Endothelial cell of umbilical vein (primary cell): ENCODE results near the gene BID.

Source experiments
- CTCF ChIP-seq, 2 donors: IDR thresholded peaks; 1 replicate in 1 of 2; 2 replicates in 1 of 2; pipeline ENCODE4 v1.5.1; 2011; ENCODE audit warnings: low read length in 2 of 2, mild to moderate bottlenecking in 2 of 2, moderate library complexity in 2 of 2, control low read depth in 1 of 2, inconsistent platforms in 1 of 2, low read depth in 1 of 2; ENCODE audit not compliant: insufficient read depth in 1 of 2; ENCODE audit errors: extremely low read depth in 1 of 2
- POLR2AphosphoS5 ChIP-seq: IDR thresholded peaks from 2 replicates; pipeline ENCODE4 v1.6.1; 2012; ENCODE audit warnings: low read depth, mild to moderate bottlenecking, control low read depth, low read length, moderate library complexity; ENCODE audit not compliant: insufficient read depth

- TF ChIP-seq CTCF (IDR thresholded peaks at IDR 0.05; ENCODE audit: extremely low read depth in 1 of 2, insufficient read depth in 1 of 2, low read depth in 1 of 2, low read length in 2 of 2) (no peak), POLR2AphosphoS5 (no peak)
These were observed 20.7 kb upstream of the BID start for GRCh38 chr22:17794726-17795542.
